HG02884 (cell line): Measurements from ENCODE around the gene PGBD1.
"Not testable (repeated sequence)": the region's sequence is repeated elsewhere in the genome, so short reads cannot be mapped to it uniquely, and the experiment has no call there.

Experiments
- ATAC-seq: cut with Tn5 transposase; IDR thresholded peaks from one replicate; pipeline ENCODE4 v1.9.1; 2021; ENCODE audit warnings: mild to moderate bottlenecking, moderate library complexity; ENCODE audit not compliant: unreplicated experiment

Gene PGBD1

GRCh38 chr6:28269492-28269891, 11.9 kb upstream of the PGBD1 start:
- ATAC-seq = no peak

DNA sequence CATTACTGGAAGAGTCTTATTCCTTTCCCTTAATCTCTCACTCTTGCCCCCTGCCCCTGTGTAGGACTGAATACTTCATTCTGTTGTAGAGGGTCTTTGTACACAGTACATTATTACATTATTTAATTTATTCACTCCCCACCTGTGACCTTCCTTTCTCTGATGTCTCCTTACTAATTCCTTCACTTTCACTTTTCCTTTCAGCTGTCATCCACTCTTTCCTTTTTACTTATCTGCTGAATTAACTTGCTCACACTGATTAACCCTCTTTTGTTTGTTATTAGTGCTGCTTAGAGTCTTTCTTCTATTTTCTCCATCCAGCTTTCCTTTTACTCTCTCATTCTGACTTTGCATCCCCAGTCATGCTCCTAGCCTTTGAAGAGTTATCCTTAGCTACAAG, 6.5 kb upstream of the PGBD1 start:
- ATAC-seq = no peak

GRCh38 chr6:28277746-28278145, 3.6 kb upstream of the PGBD1 start:
- no peak for ATAC-seq

- no peak for ATAC-seq
Measured at GRCh38 chr6:28280595-28281287, 631 bp upstream of the PGBD1 start.

DNA sequence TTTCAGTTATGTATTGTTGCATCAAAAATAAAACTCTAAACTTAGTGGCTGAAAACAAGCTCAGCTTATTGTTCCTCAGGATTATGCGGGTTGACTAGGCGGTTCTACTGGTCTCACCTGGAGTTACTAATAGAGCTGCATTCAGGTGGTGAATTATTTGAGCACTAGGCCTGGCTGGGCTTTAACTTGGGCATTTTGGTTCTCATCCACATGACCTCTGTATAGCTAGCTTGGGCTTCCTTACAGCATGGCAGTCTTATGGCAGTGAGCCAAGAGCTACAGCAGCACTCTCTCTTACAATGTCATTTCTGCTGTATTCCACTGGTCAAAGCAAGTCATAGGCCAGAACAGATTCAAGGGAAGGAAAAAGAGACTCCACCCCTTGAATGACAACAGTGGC, 1.6 kb downstream of the PGBD1 start:
- ATAC-seq = no peak

DNA sequence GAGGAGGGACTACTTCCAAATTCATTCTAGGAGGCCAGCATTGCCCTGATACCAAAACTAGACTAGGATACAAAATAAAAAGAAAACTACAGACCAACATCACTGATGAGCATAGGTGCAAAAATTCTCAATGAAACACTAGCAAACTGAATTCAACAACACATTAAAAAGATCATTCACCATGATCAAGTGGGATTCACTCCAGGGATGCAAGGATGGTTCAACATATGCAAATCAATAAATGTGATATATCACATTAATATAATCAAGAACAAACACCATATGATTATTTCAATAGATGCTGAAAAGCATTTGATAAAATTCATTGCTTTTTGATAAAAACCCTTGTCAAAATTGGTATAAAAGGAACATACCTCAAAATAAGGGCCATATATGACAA, 10.2 kb downstream of the PGBD1 start:
- ATAC-seq = no peak

- ATAC-seq = no peak
Measured at GRCh38 chr6:28295326-28295725, 14.0 kb downstream of the PGBD1 start.

DNA sequence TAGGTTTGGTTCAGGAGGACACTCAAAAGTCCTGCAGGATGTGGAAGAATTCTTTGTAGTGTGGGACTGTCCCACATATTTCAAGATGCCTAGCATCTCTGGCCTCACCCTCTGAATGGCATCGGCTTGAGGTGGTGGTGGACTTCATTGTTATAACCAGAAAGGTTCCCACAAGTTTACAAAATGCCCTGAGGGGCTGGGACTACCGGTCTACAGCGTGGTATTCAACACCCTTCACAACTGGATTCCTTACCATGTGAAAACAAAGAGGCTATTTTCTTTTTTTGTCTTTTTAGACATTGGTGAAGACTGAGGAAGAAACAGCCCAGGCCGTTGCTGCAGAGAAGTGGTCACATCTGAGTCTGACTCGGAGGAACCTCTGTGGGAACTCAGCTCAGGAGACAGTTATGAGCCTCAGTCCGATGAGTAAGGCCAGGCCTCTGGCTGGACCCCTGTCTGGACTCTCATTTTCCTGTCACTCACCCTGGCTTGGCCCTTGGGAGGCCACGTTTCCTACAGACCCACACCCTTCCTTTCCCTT, 15.2 kb downstream of the PGBD1 start:
- ATAC-seq = no peak

DNA sequence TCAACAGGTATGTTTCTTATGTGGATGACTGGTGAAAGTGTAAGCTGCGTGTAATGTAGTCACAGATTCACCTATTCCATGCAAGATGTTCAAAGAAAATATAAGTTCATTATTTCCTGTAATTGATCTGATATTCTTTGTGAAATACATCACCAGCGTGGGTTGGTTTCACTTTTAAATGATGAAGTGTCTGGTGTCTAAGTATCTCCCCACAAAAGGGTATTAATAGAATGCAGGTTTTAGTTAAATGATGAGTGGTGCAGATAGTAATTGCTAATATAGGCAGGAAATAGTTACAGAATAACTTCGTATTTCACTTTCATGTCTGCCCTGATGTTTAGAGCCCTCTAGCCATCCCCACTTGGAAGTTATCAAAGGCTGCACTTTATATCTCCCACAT, 22.2 kb downstream of the PGBD1 start:
- no peak for ATAC-seq

DNA sequence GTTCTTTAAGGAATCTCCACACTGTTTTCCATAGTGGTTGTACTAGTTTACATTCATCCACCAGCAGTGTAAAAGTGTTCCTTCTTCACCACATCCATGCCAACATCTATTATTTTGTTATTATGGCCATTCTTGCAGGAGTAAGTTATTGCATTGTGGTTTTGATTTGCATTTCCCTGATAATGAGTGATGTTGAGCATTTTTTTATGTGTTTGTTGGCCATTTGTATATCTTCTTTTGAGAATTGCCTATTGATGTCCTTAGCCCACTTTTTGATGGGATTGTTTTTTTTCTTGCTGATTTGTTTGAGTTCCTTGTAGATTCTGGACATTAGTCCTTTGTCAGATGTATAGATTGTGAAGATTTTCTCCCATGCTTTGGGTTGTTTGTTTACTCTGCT, 25.0 kb downstream of the PGBD1 start:
- not testable (repeated sequence) for ATAC-seq

GRCh38 chr6:28311139-28311823, 29.9 kb downstream of the PGBD1 start:
- no peak for ATAC-seq

- no peak for ATAC-seq
Measured at GRCh38 chr6:28312939-28313338, 31.6 kb downstream of the PGBD1 start.

DNA sequence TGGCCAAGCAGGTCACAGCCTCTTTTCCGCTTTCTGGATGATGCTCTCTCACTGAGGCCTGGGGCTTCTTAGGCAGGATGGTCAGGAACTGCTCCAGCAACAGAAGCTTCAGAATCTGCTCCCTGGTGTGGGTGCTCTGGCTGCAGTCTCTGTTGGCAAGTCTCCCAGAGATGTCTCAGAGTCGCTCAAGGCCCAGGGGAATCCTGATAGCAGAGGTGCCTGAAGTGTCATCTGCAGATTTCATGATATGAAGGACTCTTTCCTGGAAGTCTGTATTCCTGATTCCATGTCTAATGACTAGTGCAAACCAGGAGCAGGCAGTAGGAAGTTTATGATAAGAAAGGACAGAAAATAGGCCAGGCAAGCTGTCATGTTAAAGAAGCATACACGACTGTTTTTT, 34.3 kb downstream of the PGBD1 start:
- ATAC-seq = no peak

DNA sequence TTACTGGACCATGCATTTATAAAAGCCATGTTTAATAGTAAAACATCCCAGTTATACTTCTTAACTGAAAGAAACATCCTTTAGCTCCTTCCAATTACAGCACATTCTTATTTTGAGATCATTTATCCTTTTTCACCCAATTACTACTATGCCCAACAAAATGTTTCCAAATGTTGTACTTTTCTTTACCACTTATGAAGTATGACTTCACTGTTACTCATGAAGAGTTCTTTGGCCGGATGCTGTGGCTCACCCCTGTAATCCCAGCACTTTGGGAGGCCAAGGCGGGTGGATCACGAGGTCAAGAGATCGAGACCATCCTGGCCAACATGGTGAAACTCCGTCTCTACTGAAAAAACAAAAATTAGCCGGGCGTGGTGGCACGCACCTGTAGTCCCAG, 36.5 kb downstream of the PGBD1 start:
- ATAC-seq = not testable (repeated sequence)

GRCh38 chr6:28322661-28323060, 41.3 kb downstream of the PGBD1 start:
- no peak for ATAC-seq

GRCh38 chr6:28323813-28324424, 42.5 kb downstream of the PGBD1 start:
- ATAC-seq = no peak

- ATAC-seq = no peak
Measured at GRCh38 chr6:28326371-28326948, 45.1 kb downstream of the PGBD1 start.

DNA sequence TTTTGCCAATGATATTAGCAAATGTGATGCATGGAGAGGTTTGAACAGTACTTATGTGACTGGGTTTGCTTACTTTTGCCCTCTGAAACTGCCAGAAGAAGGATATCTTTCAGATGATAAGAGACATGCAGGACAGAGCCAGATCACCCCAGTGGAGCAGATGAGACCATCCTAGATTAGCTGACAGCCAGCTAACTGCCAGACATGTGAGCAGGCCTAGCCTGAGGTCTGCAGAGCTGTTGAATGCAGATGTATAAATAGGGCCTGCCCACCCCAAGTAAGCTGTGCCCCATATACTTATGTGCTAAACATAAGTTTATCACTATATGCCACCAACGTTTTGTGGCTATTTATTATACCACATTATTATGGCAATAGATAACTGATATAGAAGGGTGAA, 48.7 kb downstream of the PGBD1 start:
- ATAC-seq = no peak

DNA sequence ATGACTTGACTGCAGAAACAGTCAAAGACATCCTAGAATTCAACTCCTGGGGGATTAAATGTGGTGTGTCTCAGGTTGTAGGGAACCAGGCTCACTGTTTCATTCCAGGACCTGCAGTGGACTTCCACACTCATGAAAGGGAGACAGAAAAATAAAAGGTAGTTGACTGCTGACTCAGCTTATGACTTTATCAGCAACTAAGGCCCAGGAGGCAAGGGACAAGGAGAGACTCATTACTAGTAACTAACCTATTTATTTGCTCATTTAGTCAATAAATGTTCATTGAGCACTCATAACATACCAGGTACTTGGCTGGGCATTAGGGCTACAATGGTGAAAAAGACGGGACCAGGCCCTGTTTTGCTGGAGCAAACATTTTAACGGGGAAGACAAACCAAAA, 51.7 kb downstream of the PGBD1 start:
- no peak for ATAC-seq

- no peak for ATAC-seq
Measured at GRCh38 chr6:28333599-28334018, 52.2 kb downstream of the PGBD1 start.

DNA sequence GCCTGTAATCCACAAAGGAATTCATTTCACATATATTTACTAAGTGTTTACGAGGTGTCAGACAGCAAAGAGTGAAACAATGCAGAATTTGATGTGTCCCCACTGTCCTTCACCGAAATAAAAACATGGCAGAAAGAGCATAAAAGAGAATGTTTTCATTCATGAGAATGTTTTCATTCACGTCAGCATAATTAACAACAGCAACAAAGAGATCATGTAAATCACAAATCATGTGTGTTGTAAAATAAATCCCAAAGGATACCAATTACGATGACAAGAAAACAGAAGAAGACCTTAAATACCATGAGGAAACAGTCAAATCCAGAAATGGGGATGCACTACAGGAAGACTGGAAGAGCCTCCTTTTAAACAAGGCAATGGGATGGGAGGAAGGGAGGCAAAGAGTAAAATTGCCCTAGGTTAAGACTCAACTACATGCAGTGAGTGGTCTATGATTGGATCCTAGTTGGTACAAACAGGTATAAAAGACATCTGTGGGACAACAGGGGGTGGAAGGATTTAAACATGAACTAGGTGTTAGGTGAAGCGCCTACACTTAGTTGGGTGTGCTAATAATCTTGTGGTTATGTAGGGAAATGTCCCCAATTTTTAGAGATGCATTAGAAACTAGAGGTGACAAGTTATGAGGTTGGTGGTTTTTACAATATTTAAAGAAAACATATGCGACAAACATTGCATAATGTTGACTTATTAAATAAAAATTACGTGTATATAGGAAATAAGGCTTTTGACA, 53.1 kb downstream of the PGBD1 start:
- no peak for ATAC-seq
